GM12892 (cell line): Measurements from ENCODE around the gene SORCS2.

Experiments
- POLR2A ChIP-seq: IDR thresholded peaks from 2 replicates; pipeline ENCODE4 v1.6.1; 2011; ENCODE audit warnings: low read depth, low read length, control low read depth
- TAF1 ChIP-seq: IDR thresholded peaks from 2 replicates; pipeline ENCODE4 v1.6.1; 2011; ENCODE audit warnings: low read depth, mild to moderate bottlenecking, control low read depth, low read length, borderline replicate concordance

DNA sequence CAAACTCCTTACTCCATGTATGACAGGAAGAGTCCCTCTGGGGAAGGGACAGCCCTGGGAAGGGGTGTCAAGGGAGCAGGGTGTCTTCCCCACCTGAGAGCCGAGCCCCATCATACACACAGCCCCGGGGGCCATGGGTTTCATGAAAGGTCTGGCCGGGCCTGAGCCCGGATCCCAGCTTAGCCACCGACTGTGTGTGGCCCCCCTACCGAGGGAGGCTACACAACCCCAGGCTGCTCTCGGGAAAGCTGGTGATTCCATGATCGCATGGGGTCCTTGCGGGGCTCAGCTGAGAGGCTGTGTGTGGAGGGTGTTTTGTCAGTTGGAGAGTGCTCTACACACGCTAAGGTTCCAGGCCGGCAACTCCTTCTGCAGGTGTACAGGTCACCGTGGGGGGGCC, 55.6 kb downstream of the SORCS2 start:
- TF ChIP-seq TAF1 (no peak), POLR2A (no peak)
